Measurements from ENCODE around the gene RPS6KA2.
A peak's percentile ranks its signal among the peaks of the same experiment; 100 is the strongest.
"Not testable (repeated sequence)": the region's sequence is repeated elsewhere in the genome, so short reads cannot be mapped to it uniquely, and the experiment has no call there.

RPS6KA2 gene

GRCh38 chr6:166636191-166636933 is 9.3 kb upstream of the RPS6KA2 start:
- DNase-seq (ENCODE audit: extremely low read depth in 1 of 2, low read depth in 1 of 2): no peak

DNA sequence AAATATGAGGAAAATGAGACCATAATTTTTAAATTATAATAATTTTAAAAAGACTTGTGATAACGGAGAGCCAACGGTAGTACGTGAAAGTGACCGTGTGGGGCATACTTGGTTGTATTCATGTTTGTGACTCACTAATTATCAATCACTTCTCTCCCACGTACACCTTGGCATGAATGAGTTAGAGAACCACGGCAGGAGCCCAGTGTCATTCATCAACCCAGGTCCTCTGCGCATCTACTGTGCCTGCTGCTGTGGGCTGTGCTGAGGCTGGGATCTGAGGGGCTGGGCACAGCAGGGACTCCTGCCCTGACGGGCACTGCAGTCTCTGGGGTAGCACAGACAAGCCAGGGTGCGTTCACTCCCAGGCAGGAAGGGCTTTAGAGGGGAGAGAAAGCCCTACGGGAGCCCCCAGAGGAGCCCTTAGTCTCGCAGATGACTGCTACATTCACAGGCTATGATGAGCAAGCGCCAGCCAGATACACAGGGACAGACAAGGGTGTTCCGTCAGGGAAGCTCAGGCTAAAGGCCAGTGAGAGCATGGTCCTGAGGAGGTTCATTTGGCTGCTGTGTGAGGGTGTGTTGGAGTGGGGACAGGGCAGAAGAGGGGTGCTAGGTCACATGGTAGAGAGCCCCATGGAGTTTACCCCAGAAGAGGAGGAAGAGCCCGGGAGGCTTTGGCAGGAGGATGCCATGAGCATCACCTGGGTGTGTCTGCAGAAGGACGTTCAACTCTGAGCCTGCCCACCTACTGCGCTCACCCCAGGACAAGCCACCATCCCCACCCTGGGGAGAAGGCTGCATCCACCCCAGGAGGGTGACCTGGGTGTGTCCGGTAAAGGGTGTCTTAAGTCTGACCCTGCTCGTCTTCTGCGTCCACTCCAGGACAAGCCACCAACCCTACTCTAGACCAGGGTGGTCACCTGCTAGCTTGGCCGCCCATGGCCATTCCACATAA is 8.2 kb upstream of the RPS6KA2 start:
- DNase-seq (ENCODE audit: extremely low read depth in 1 of 2, low read depth in 1 of 2): no peak

- DNase-seq (ENCODE audit: extremely low read depth in 1 of 2, low read depth in 1 of 2): not testable (repeated sequence)
Measured at GRCh38 chr6:166634581-166634980, 7.5 kb upstream of the RPS6KA2 start.

GRCh38 chr6:166633732-166634535 is 6.9 kb upstream of the RPS6KA2 start:
- DNase-seq (ENCODE audit: extremely low read depth in 1 of 2, low read depth in 1 of 2): no peak

- DNase-seq (ENCODE audit: extremely low read depth in 1 of 2, low read depth in 1 of 2): no peak
Measured at GRCh38 chr6:166632731-166633130, 5.7 kb upstream of the RPS6KA2 start.

DNA sequence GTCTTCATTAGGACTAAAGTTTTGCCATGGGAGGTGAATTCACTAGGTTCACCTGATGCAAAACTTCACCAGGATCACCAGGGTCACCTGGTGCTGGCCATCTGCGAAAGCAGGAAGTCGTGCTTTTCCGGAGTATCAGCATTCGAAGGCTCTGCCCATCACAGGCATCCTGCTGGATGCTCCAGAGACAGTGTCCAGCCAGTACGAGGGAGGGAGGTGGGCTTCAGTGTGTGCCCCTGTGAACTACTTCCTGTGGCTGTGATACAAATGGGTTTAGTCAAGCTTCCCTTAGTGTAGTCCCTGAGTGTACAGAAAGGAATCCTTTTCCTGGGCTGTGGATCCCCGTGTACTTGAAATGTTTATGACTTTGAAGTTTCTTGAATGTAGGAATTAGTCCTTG is 3.4 kb upstream of the RPS6KA2 start:
- no peak for DNase-seq (ENCODE audit: extremely low read depth in 1 of 2, low read depth in 1 of 2)

- DNase-seq (ENCODE audit: extremely low read depth in 1 of 2, low read depth in 1 of 2): no peak
Measured at GRCh38 chr6:166629628-166630027, 2.6 kb upstream of the RPS6KA2 start.

DNA sequence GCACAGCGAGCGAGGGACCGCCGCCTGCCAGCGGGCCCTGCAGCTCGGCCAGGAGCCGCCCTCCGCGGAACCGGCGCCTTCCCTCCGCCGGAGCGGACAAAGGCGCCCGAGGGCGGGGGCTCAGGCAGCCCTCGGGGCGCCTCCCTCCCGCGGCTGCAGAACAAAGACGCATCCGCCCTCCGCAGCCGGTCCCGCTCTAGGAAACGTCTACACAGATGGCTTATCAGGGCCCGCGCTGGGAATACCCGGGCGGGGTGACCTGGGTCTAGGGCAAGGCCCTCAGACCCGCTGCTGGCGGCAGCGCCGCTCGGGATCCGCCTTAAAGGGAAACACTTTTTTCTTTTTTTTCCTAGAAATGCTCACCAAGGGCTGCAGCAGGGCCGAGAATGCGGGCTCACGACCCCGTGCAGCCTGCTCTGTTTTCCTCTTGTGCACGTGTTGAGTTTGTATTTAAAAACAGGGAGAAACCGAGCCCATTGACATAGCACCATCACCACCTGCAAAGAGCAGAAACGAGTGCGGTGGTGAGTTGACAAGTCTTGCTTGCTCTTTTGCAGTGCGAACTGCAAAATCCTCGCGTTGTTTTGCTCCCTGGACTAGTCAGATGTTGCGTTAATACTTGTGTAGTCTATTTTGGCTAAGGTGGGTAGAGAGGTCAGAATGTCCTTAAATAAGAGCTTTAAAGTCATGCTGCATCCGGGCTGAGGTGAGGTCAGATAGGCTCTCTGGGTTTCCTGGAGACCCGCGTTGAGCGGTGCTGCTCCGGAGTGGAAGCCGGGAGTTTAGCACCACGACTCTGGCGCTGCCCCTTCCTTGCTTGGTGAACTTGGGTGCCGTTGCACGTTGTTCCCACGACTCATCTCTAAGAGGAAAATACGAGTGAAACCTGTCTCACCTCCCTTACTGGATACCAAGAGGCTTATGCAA is 1.1 kb upstream of the RPS6KA2 start:
- peak in 1 of 2 donors; percentile 28 for DNase-seq (ENCODE audit: extremely low read depth in 1 of 2, low read depth in 1 of 2)

- DNase-seq (ENCODE audit: extremely low read depth in 1 of 2, low read depth in 1 of 2): no peak
Measured at GRCh38 chr6:166626177-166627032, 646 bp downstream of the RPS6KA2 start.

DNA sequence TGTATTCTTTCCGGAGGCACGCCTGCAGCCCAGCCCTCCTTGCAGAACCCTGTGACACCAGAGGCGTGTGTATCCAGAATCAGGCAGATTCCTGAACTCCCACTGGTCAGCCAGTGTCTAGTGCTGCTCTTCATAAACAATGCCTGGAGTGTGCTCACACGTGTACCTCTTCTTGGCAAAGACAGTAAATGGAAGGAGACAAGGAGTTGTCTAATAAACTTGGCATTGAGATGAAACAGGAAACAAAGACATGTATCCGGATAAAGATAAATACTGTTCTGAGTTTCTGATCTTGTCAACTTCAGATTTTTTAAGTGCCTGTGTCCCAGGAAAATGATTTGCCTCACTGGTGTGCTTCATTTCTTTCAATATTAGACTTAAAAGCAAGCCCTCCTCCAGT is 1.7 kb downstream of the RPS6KA2 start:
- DNase-seq (ENCODE audit: extremely low read depth in 1 of 2, low read depth in 1 of 2): no peak

- no peak for DNase-seq (ENCODE audit: extremely low read depth in 1 of 2, low read depth in 1 of 2)
Measured at GRCh38 chr6:166624275-166624674, 2.8 kb downstream of the RPS6KA2 start.

- DNase-seq (ENCODE audit: extremely low read depth in 1 of 2, low read depth in 1 of 2): no peak
Measured at GRCh38 chr6:166623318-166623717, 3.7 kb downstream of the RPS6KA2 start.

GRCh38 chr6:166621114-166621540 is 5.9 kb downstream of the RPS6KA2 start:
- no peak for DNase-seq (ENCODE audit: extremely low read depth in 1 of 2, low read depth in 1 of 2)

DNA sequence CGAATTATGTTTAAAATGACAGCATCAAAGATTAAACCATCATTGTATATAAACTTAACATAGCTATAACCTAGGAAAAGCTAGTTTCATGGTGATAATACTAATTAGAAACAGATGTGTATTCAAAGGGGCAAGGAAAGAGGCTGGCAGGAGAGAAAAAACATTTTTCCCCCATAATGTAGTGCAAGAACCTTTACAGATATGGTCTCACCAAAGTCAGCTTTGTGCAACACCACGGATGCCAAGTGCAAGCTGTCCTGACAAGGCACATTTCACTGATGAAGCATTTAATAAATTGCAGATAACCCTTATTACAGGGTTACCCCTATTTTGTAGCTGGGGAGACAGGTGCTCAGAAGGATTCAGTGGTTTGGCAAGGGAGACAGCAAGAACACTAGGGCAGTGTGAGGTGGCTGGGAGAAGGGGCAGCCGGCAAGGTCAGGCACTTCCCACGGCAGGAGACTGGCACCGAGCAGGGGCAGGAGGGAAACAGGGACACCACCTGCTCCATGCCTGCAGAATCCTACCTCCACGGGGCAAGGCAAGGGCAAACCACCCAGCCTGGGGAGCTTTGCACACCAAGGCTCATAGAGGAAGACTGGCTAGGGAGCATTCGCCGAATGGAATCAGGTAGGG is 6.5 kb downstream of the RPS6KA2 start:
- DNase-seq (ENCODE audit: extremely low read depth in 1 of 2, low read depth in 1 of 2): no peak

GRCh38 chr6:166619912-166620311 is 7.1 kb downstream of the RPS6KA2 start:
- DNase-seq (ENCODE audit: extremely low read depth in 1 of 2, low read depth in 1 of 2): no peak

DNA sequence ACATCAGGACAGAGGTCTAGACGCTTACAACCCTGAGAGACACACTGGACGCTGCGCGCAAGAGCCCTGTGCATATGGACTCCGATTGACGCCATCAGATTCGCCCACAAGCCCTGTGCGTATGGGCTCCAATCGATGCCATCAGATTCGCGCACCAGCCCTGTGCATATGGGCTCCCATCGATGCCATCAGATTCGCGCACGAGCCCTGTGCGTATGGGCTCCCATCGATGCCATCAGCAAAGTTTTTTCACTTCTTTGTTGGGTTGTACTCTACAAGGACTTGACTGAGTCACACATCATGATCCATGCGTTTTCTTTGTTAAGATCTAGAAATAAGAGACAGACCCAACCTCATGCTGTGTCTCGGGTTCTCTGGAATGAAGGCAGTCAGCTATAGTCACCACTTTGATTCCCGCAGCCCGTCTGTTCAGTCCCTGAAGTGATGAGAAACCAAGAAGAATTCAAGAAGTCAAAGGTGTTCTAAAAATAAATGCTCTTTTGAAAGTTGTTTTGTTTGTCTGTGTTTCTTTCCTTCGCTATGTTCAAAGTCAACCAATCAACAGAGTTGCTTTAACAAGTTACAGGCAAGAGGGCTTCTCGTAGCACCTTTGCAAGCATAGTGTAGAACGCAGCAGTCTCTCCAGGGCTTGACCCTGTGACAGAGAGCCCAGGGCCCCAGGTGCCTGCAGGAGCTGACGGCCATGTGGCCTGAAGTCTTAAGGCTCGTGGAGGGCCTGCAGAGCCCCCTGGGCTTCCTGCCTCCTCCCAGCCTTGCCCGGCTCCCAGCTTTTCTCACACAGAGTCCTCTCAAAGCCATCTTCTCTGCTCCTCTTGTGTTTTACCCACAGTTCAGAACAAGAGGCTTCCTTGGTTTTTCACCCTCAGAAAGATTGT is 7.9 kb downstream of the RPS6KA2 start:
- DNase-seq (ENCODE audit: extremely low read depth in 1 of 2, low read depth in 1 of 2): no peak

GRCh38 chr6:166618251-166618650 is 8.8 kb downstream of the RPS6KA2 start:
- DNase-seq (ENCODE audit: extremely low read depth in 1 of 2, low read depth in 1 of 2): no peak

- no peak for DNase-seq (ENCODE audit: extremely low read depth in 1 of 2, low read depth in 1 of 2)
Measured at GRCh38 chr6:166617359-166617758, 9.7 kb downstream of the RPS6KA2 start.

Data from activated CD8-positive, alpha-beta memory T cell treated with anti-CD3 and anti-CD28 coated beads for 1 hour (primary cell).